EH (cell line): ENCODE measurements around the gene TRMT5.

Experiments used
- DNase-seq: peaks from one replicate; pipeline ENCODE4 v3.0.0-alpha.2; 2015; ENCODE audit warnings: low read depth

TRMT5 gene

GRCh38 chr14:60964904-60965303 is 16.0 kb downstream of the TRMT5 start:
- peak; percentile 36 for DNase-seq

GRCh38 chr14:60963761-60964160 is 17.1 kb downstream of the TRMT5 start:
- no peak for DNase-seq

- no peak for DNase-seq
Observed at GRCh38 chr14:60958146-60958545, 22.7 kb downstream of the TRMT5 start.

- DNase-seq: no peak
Observed at GRCh38 chr14:60956632-60957031, 24.2 kb downstream of the TRMT5 start.

GRCh38 chr14:60956202-60956601 is 24.7 kb downstream of the TRMT5 start:
- DNase-seq: no peak

GRCh38 chr14:60951776-60952435 is 29.0 kb downstream of the TRMT5 start:
- peak; percentile 21 for DNase-seq

GRCh38 chr14:60946773-60947172 is 34.1 kb downstream of the TRMT5 start:
- DNase-seq: no peak

GRCh38 chr14:60945984-60946383 is 34.9 kb downstream of the TRMT5 start:
- no peak for DNase-seq

GRCh38 chr14:60944204-60944603 is 36.7 kb downstream of the TRMT5 start:
- no peak for DNase-seq

GRCh38 chr14:60943637-60944032 is 37.2 kb downstream of the TRMT5 start:
- DNase-seq: no peak

GRCh38 chr14:60935319-60935718 is 45.6 kb downstream of the TRMT5 start:
- no peak for DNase-seq

GRCh38 chr14:60933920-60934655 is 46.8 kb downstream of the TRMT5 start:
- DNase-seq: no peak

- peak; percentile 3 for DNase-seq
Observed at GRCh38 chr14:60931218-60931617, 49.7 kb downstream of the TRMT5 start.

- DNase-seq: no peak
Observed at GRCh38 chr14:60926002-60926401, 54.9 kb downstream of the TRMT5 start.

GRCh38 chr14:60925286-60925685 is 55.6 kb downstream of the TRMT5 start:
- DNase-seq: no peak

- DNase-seq: peak; percentile 25
Observed at GRCh38 chr14:60922050-60922449, 58.8 kb downstream of the TRMT5 start.
